GM23338 (cell line): Measurements from ENCODE around the gene KDM5C.

ENCODE experiments used
- CREB1 ChIP-seq: fragments of 250-450 bp; sonication (Bioruptor Pico); IDR thresholded peaks from 2 replicates; pipeline ENCODE4 v1.5.0; 2020; ENCODE audit warnings: low read depth, mild to moderate bottlenecking, moderate library complexity
- CTCF ChIP-seq, 2 experiments: fragments of 200-600 bp in 1 of 2; sonication (generic) in 1 of 2; conservative IDR thresholded peaks; 2 replicates each; pipeline versions ENCODE4 v1.5.1 to v1.6.1; 2016 to 2017; ENCODE audit warnings: antibody characterized with exemption in 2 of 2, low read depth in 2 of 2, mild to moderate bottlenecking in 2 of 2, moderate library complexity in 1 of 2
- ETS1 ChIP-seq: IDR thresholded peaks from 2 replicates; pipeline ENCODE4 v1.6.1; 2016; ENCODE audit warnings: antibody characterized with exemption
- EZH2 ChIP-seq: fragments of 200-600 bp; sonication (generic); IDR thresholded peaks from one replicate; pipeline ENCODE4 v1.8.0; 2017; ENCODE audit warnings: antibody characterized with exemption, mild to moderate bottlenecking, low read depth; ENCODE audit not compliant: unreplicated experiment
- EZH2phosphoT487 ChIP-seq: fragments of 200-600 bp; sonication (generic); IDR thresholded peaks from one replicate; pipeline ENCODE4 v1.8.1; 2018; ENCODE audit warnings: antibody characterized with exemption; ENCODE audit not compliant: unreplicated experiment
- JUNB ChIP-seq: IDR thresholded peaks from one replicate; pipeline ENCODE4 v1.6.1; 2016; ENCODE audit warnings: antibody characterized with exemption; ENCODE audit not compliant: unreplicated experiment
- NANOG ChIP-seq: IDR thresholded peaks from 2 replicates; pipeline ENCODE4 v1.6.1; 2016; ENCODE audit warnings: antibody characterized with exemption, borderline replicate concordance
- POLR2AphosphoS5 ChIP-seq: IDR thresholded peaks from 2 replicates; pipeline ENCODE4 v1.6.1; 2016; ENCODE audit warnings: antibody characterized with exemption, low read depth
- REST ChIP-seq: IDR thresholded peaks from one replicate; pipeline ENCODE4 v1.6.1; 2018; ENCODE audit warnings: antibody characterized with exemption; ENCODE audit not compliant: unreplicated experiment
- STAT1 ChIP-seq: IDR thresholded peaks from one replicate; pipeline ENCODE4 v1.6.1; 2016; ENCODE audit warnings: antibody characterized with exemption; ENCODE audit not compliant: unreplicated experiment
- ZNF114 ChIP-seq: fragments of 250-450 bp; sonication (Bioruptor Pico); IDR thresholded peaks from 2 replicates; pipeline ENCODE4 v1.5.0; 2020; ENCODE audit warnings: mild to moderate bottlenecking, moderate library complexity
- ZNF331 ChIP-seq: fragments of 250-450 bp; sonication (Bioruptor Pico); IDR thresholded peaks from 2 replicates; pipeline ENCODE4 v1.5.0; 2020; ENCODE audit warnings: low read depth, mild to moderate bottlenecking, moderate library complexity
- ZNF462 ChIP-seq: fragments of 250-450 bp; sonication (Bioruptor Pico); IDR thresholded peaks from 2 replicates; pipeline ENCODE4 v1.5.0; 2020; ENCODE audit warnings: mild to moderate bottlenecking, moderate library complexity

- TF ChIP-seq REST (no peak), CTCF (conservative IDR thresholded peaks at IDR 0.05; ENCODE audit: low read depth in 2 of 2) (no peak), POLR2AphosphoS5 (no peak), EZH2 (no peak), EZH2phosphoT487 (no peak), CREB1 (CRISPR knock-in tag) (no peak), ETS1 (no peak), ZNF331 (CRISPR knock-in tag) (no peak), STAT1 (no peak), ZNF114 (CRISPR knock-in tag) (no peak), JUNB (no peak), NANOG (no peak), ZNF462 (CRISPR knock-in tag) (no peak)
These were observed 43.2 kb upstream of the KDM5C start for GRCh38 chrX:53268173-53268572.
